ENCODE data around the gene SETDB1. TPM values are rescaled to one million over a fixed set of nuclear protein-coding genes. Genes with fewer than 3 reads are reported as not detected.

SETDB1 gene
- total and polyA plus RNA-seq, 4 donors, result 5.4 to 23.7 (median 14.0) TPM

- no peaks in the 10 kb centered on the region for H3K9me3 ChIP-seq (ENCODE audit: control insufficient read depth in 4 of 4, low read length in 3 of 4)
- H3K4me1 ChIP-seq (ENCODE audit: control insufficient read depth in 4 of 4, insufficient read depth in 4 of 4, low read length in 3 of 4), result peaks cover 16 to 28% (median 23%) of the 10 kb centered on the region in 4 donors
- no peaks in the 10 kb centered on the region for H3K27me3 ChIP-seq (ENCODE audit: control insufficient read depth in 4 of 4, insufficient read depth in 4 of 4, low read length in 3 of 4)
- TF ChIP-seq, protein P1, sequence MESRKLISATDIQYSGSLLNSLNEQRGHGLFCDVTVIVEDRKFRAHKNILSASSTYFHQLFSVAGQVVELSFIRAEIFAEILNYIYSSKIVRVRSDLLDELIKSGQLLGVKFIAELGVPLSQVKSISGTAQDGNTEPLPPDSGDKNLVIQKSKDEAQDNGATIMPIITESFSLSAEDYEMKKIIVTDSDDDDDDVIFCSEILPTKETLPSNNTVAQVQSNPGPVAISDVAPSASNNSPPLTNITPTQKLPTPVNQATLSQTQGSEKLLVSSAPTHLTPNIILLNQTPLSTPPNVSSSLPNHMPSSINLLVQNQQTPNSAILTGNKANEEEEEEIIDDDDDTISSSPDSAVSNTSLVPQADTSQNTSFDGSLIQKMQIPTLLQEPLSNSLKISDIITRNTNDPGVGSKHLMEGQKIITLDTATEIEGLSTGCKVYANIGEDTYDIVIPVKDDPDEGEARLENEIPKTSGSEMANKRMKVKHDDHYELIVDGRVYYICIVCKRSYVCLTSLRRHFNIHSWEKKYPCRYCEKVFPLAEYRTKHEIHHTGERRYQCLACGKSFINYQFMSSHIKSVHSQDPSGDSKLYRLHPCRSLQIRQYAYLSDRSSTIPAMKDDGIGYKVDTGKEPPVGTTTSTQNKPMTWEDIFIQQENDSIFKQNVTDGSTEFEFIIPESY (IDR thresholded peaks at IDR 0.05), result no peak
- TF ChIP-seq JUND (IDR thresholded peaks at IDR 0.05) (no peak), HNF4A (conservative IDR thresholded peaks at IDR 0.05) (no peak), GABPA (IDR thresholded peaks at IDR 0.05 in 1 of 2, conservative IDR thresholded peaks at IDR 0.05 in 1 of 2) (no peak), EGR1 (IDR thresholded peaks at IDR 0.05; ENCODE audit: low read depth in 2 of 2) (no peak), RAD21 (IDR thresholded peaks at IDR 0.05) (no peak), TAF1 (conservative IDR thresholded peaks at IDR 0.05) (no peak), FOXA2 (IDR thresholded peaks at IDR 0.05) (no peak), SP1 (IDR thresholded peaks at IDR 0.05) (no peak), REST (IDR thresholded peaks at IDR 0.05) (no peak), CTCF (IDR thresholded peaks at IDR 0.05; ENCODE audit: low read depth, low read length, missing input control) (no peak), HNF4G (IDR thresholded peaks at IDR 0.05) (no peak), YY1 (IDR thresholded peaks at IDR 0.05) (no peak), RXRA (IDR thresholded peaks at IDR 0.05) (no peak)
- TF ChIP-seq, protein P2, sequence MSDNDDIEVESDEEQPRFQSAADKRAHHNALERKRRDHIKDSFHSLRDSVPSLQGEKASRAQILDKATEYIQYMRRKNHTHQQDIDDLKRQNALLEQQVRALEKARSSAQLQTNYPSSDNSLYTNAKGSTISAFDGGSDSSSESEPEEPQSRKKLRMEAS (IDR thresholded peaks at IDR 0.05), result no peak
- TF ChIP-seq, protein P3, sequence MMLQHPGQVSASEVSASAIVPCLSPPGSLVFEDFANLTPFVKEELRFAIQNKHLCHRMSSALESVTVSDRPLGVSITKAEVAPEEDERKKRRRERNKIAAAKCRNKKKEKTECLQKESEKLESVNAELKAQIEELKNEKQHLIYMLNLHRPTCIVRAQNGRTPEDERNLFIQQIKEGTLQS (IDR thresholded peaks at IDR 0.05), result no peak
- no peak for DNase-seq (ENCODE audit: low spot score)
- WGBS, result 92% methylated on average over 2 of the region's 2 CpGs
- H3K27ac ChIP-seq (ENCODE audit: low read depth in 1 of 2, low read length in 2 of 2), result no peak overlapping the region
- H3K36me3 ChIP-seq (ENCODE audit: control insufficient read depth in 4 of 4, insufficient read depth in 3 of 4, low read depth in 1 of 4, low read length in 3 of 4), result peaks cover 0 to 16% (median 11%) of the 10 kb centered on the region in 4 donors
- H3K4me3 ChIP-seq (ENCODE audit: low read depth in 1 of 3, low read length in 3 of 3), result no peak overlapping the region
- no peak overlapping the region for H3K9ac ChIP-seq (ENCODE audit: low read depth in 1 of 2, low read length in 2 of 2)
Measured at GRCh38 chr1:150985179-150985825, 59.1 kb downstream of the SETDB1 start.
